ENCODE data around the gene C2orf15. TPM values are rescaled to one million over a fixed set of nuclear protein-coding genes. Genes with fewer than 3 reads are reported as not detected.

The C2orf15 gene
- total and polyA plus RNA-seq, 9 of the 15 experiments (the other 6 are each of a cell fraction or from before 2014, with no cell fraction given): 0.04 to 0.27 (median 0.15) TPM; not detected in 1

- Histone ChIP-seq H3K9me1 (ENCODE audit: control insufficient read depth, insufficient read depth, low read length) (no peaks in the 10 kb centered on the region), H2AFZ (ENCODE audit: low read depth, low read length) (no peak overlapping the region), H3K27ac (ENCODE audit: extremely low read depth, low read depth, low read length) (no peak overlapping the region), H3K27me3 (ENCODE audit: control insufficient read depth in 2 of 2, insufficient read depth in 2 of 2, low read length in 2 of 2) (no peaks in the 10 kb centered on the region), H3K4me1 (replicated peaks in 1 of 2; ENCODE audit: control insufficient read depth in 2 of 2, insufficient read depth in 2 of 2, low read length in 2 of 2) (peaks cover 11 to 21% of the 10 kb centered on the region in 2 experiments; a peak in 4 of 5 replicates), H3K9me3 (replicated peaks; ENCODE audit: control insufficient read depth, insufficient read depth, low read depth, low read length) (no peaks in the 10 kb centered on the region), H3K4me3 (no peak overlapping the region), H4K20me1 (replicated peaks; ENCODE audit: control insufficient read depth, insufficient read depth, low read length) (no peaks in the 10 kb centered on the region), H3K4me2 (ENCODE audit: insufficient read depth, low read length) (no peak overlapping the region), H3K9ac (ENCODE audit: insufficient read depth in 1 of 2, low read depth in 2 of 2, low read length in 2 of 2) (no peak overlapping the region), H3K79me2 (ENCODE audit: control insufficient read depth, insufficient read depth, low read length) (peaks cover 32% of the 10 kb centered on the region), H3K36me3 (ENCODE audit: control insufficient read depth, insufficient read depth, low read length) (peaks cover 16% of the 10 kb centered on the region)
- no peak for FAIRE-seq
- POLR2A ChIA-PET: interaction anchor here (0.6 to 0.7 kb wide), 2 partner anchors 10 to 196 kb away, joined by 4 read pairs; partner anchors contain the start of gene C2orf15
- no peak for DNase-seq (ENCODE audit: extremely low read depth in 1 of 4, low spot score in 3 of 4)
- in situ Hi-C loops (cut with MboI): no loop called here
- TF ChIP-seq ZKSCAN3 (CRISPR knock-in tag; IDR thresholded peaks at IDR 0.05) (no peak), TOE1 (IDR thresholded peaks at IDR 0.05; ENCODE audit: borderline replicate concordance) (no peak), TOE1 (CRISPR knock-in tag; IDR thresholded peaks at IDR 0.05; ENCODE audit: borderline replicate concordance, low read depth) (no peak), ZBTB49 (CRISPR knock-in tag; IDR thresholded peaks at IDR 0.05; ENCODE audit: borderline replicate concordance) (no peak), NR2F6 (CRISPR knock-in tag; IDR thresholded peaks at IDR 0.05) (no peak), RCOR1 (IDR thresholded peaks at IDR 0.05; ENCODE audit: borderline replicate concordance in 1 of 2, low read depth in 2 of 2, low read length in 2 of 2) (no peak), POLR2H (tag; IDR thresholded peaks at IDR 0.05; ENCODE audit: low read depth) (no peak), ZNF274 (IDR thresholded peaks at IDR 0.05; ENCODE audit: borderline replicate concordance, low read depth, low read length) (no peak), RBM39 (optimal IDR thresholded peaks at IDR 0.05; ENCODE audit: low read depth, low read length) (no peak), DPF2 (IDR thresholded peaks at IDR 0.05) (no peak), TEAD1 (CRISPR knock-in tag; IDR thresholded peaks at IDR 0.05) (no peak)
- 78% methylated on average over 7 of the region's 7 CpGs for WGBS (ENCODE audit: insufficient coverage, low coverage, missing lambda C conversion rate)
- intact Hi-C loops (cut with micrococcal nuclease): no loop called here
- CTCF ChIA-PET (ENCODE audit: low intra/inter-chr PET ratio): no interaction called here
- no peak for ATAC-seq
- no TSS peak for BruUV-seq (replicated peaks)
Measured at GRCh38 chr2:99152199-99152895, 10.8 kb downstream of the C2orf15 start.
